HUES48 (cell line): ENCODE results near the gene RBM48.
"Not testable (repeated sequence)": the region's sequence is repeated elsewhere in the genome, so short reads cannot be mapped to it uniquely, and the experiment has no call there.

ENCODE experiments used
- H3K27ac ChIP-seq: one replicate; pipeline ENCODE4 v1.7.0; 2013; ENCODE audit warnings: low read depth, low read length, inconsistent platforms
- H3K27me3 ChIP-seq: 2 replicates; pipeline ENCODE4 v1.6.1; 2013; ENCODE audit warnings: mild to moderate bottlenecking, low read length; ENCODE audit not compliant: control insufficient read depth, insufficient read depth
- H3K36me3 ChIP-seq: 2 replicates; pipeline ENCODE4 v1.6.1; 2013; ENCODE audit warnings: low read length; ENCODE audit not compliant: control insufficient read depth, insufficient read depth
- H3K4me1 ChIP-seq: 2 replicates; pipeline ENCODE4 v1.6.1; 2013; ENCODE audit warnings: mild to moderate bottlenecking, low read length; ENCODE audit not compliant: control insufficient read depth, insufficient read depth
- H3K4me3 ChIP-seq: 2 replicates; pipeline ENCODE4 v1.5.1; 2013; ENCODE audit warnings: mild to moderate bottlenecking, low read depth, low read length
- H3K9ac ChIP-seq: 2 replicates; pipeline ENCODE4 v1.6.1; 2013; ENCODE audit warnings: mild to moderate bottlenecking, low read depth, low read length, moderate library complexity
- H3K9me3 ChIP-seq: 2 replicates; pipeline ENCODE4 v1.6.1; 2013; ENCODE audit warnings: low read length; ENCODE audit not compliant: control insufficient read depth, insufficient read depth

The RBM48 gene

DNA sequence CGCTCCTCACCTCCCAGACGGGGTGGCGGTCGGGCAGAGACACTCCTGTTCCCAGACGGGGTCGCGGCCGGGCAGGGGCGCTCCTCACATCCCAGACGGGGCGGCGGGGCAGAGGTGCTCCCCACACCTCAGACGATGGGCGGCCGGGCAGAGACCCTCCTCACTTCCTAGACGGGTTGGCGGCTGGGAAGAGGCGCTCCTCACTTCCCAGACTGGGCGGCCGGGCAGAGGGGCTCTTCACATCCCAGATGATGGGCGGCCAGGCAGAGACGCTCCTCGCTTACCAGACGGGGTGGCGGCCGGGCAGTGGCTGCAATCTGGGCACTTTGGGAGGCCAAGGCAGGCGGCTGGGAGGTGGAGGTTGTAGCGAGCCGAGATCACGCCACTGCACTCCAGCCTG is 16.5 kb downstream of the RBM48 start:
- H3K4me3 ChIP-seq, H3K9me3 ChIP-seq, H3K27me3 ChIP-seq, H3K36me3 ChIP-seq, H3K9ac ChIP-seq, H3K27ac ChIP-seq, H3K4me1 ChIP-seq: not testable (repeated sequence)

DNA sequence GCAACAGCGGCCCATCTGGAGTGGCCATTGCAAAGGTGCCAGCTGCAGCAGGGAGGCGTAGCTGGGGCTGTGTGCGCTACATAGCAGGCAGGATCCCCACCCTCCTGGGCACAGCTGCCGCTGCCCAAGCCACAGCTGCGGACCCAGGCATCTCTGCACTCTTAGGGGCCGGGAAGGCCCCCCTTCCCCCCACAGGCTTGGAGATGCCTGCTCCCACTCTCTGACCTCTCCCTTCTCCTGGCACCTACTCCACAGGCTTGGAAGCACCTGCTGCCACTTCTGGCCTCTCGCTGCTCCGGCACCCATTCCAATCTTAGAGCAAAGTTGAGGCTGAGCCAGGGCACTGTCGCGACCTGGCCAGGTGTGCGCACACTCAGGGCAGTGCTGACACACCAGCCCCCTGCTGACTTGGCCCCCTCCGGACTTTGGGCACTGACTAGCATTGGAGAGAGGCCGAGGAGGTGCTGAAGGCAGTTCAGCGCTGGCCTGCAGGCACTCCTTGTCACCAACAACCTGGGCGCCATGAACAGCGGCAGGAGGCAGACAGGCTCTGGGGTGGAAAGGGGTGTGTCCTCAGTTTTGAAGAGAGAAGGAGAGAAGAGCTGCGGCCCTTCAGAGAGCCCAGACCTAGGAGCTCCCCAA is 18.4 kb downstream of the RBM48 start:
- Histone ChIP-seq H3K4me1 (no peaks in the 10 kb centered on the region), H3K9ac (no peak overlapping the region), H3K27ac (no peak overlapping the region), H3K27me3 (no peaks in the 10 kb centered on the region), H3K9me3 (peaks cover 2% of the 10 kb centered on the region; the same call in 1 of the 2 replicates), H3K36me3 (no peaks in the 10 kb centered on the region), H3K4me3 (no peak overlapping the region)

- no peaks in the 10 kb centered on the region for H3K36me3 ChIP-seq
- no peaks in the 10 kb centered on the region for H3K4me1 ChIP-seq
- H3K9ac ChIP-seq = no peak overlapping the region
These were observed 19.0 kb downstream of the RBM48 start for GRCh38 chr7:92547579-92547978.

DNA sequence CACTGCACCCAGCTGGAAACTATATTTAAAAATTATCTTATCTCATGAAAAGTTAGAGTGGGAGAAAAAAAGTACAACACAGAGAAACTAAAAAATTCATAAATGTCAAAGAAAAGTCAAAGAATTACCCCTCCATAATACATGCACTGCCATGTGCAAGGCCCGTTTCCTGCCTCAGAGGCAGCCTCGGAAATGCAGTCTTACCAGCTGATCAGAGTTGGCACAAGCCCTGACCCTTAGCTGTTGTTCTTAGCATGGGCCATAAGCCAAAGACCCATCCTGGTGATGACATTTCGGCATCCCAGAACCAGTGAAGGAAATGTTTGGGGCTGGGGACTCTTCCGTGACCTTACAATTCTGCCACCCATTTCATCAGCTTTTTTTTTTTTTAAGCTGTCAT is 21.6 kb downstream of the RBM48 start:
- no peak overlapping the region for H3K9ac ChIP-seq
- H3K4me1 ChIP-seq = no peaks in the 10 kb centered on the region
- no peaks in the 10 kb centered on the region for H3K9me3 ChIP-seq
- H3K27ac ChIP-seq = no peak overlapping the region
- H3K36me3 ChIP-seq = no peaks in the 10 kb centered on the region
- no peak overlapping the region for H3K4me3 ChIP-seq
- H3K27me3 ChIP-seq = no peaks in the 10 kb centered on the region

More at GRCh38 chr7:92547579-92547978, 19.0 kb downstream of the RBM48 start:
- peaks cover 2% of the 10 kb centered on the region; the same call in 1 of the 2 replicates for H3K9me3 ChIP-seq
- H3K27me3 ChIP-seq = no peaks in the 10 kb centered on the region
- no peak overlapping the region for H3K27ac ChIP-seq
- H3K4me3 ChIP-seq = no peak overlapping the region

DNA sequence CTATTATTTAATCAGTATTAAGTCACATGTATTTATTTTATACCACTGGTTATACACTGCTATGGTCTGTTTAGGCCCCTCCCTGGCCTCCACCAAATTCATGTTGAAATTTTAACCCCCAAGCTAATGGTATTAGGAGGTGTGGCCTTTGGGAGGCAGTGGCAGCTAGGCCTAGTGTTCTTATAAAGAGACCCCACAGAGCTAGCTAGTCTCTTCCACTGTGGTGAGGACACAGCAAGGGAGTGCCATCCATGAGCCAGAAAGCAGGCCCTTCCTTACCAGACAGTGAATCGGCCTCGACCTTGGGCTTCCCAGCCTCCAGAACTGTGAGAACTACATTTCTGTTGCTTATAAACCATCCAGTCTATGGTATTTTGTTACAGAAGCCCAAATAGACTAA is 28.7 kb downstream of the RBM48 start:
- Histone ChIP-seq H3K27me3 (no peaks in the 10 kb centered on the region), H3K36me3 (peaks cover 18% of the 10 kb centered on the region), H3K4me3 (no peak overlapping the region), H3K27ac (no peak overlapping the region), H3K9me3 (no peaks in the 10 kb centered on the region), H3K9ac (no peak overlapping the region), H3K4me1 (no peaks in the 10 kb centered on the region)

- Histone ChIP-seq H3K4me1 (no peaks in the 10 kb centered on the region), H3K27ac (no peak overlapping the region), H3K4me3 (no peak overlapping the region), H3K9ac (no peak overlapping the region), H3K27me3 (no peaks in the 10 kb centered on the region), H3K9me3 (no peaks in the 10 kb centered on the region), H3K36me3 (peaks cover 24% of the 10 kb centered on the region)
These were observed 29.3 kb downstream of the RBM48 start for GRCh38 chr7:92557808-92558362.

DNA sequence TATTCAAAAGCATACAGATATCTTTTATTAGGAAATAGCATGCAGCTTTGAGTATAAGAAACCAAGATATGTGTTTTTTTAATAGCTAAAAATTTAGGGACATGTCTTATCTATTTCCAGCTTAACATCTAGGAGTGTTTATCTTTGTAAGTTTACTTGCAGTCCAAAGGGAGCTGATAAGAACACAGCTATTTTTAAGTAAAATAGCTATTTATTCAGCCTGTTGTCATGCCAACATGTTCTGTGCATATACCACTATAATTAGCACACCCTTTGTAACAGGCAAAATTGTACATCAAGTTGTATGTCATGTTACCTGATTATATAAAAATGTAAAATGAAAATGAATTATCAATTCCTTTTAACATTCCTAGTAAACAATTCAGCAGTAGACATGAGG is 32.0 kb downstream of the RBM48 start:
- no peaks in the 10 kb centered on the region for H3K4me1 ChIP-seq

GRCh38 chr7:92563345-92563744 is 34.8 kb downstream of the RBM48 start:
- Histone ChIP-seq H3K4me3 (no peak overlapping the region), H3K9ac (no peak overlapping the region), H3K36me3 (peaks cover 72% of the 10 kb centered on the region), H3K27ac (no peak overlapping the region), H3K9me3 (no peaks in the 10 kb centered on the region), H3K4me1 (no peaks in the 10 kb centered on the region), H3K27me3 (no peaks in the 10 kb centered on the region)

More for the DNA sequence above, 32.0 kb downstream of the RBM48 start:
- Histone ChIP-seq H3K36me3 (peaks cover 45% of the 10 kb centered on the region), H3K9ac (no peak overlapping the region), H3K27me3 (no peaks in the 10 kb centered on the region), H3K9me3 (no peaks in the 10 kb centered on the region), H3K4me3 (no peak overlapping the region), H3K27ac (no peak overlapping the region)

- no peaks in the 10 kb centered on the region for H3K9me3 ChIP-seq
- peaks cover 91% of the 10 kb centered on the region for H3K36me3 ChIP-seq
- H3K27ac ChIP-seq = no peak overlapping the region
- no peaks in the 10 kb centered on the region for H3K27me3 ChIP-seq
- no peak overlapping the region for H3K4me3 ChIP-seq
- no peak overlapping the region for H3K9ac ChIP-seq
- H3K4me1 ChIP-seq = no peaks in the 10 kb centered on the region
These were observed 38.9 kb downstream of the RBM48 start for GRCh38 chr7:92567460-92567859.

DNA sequence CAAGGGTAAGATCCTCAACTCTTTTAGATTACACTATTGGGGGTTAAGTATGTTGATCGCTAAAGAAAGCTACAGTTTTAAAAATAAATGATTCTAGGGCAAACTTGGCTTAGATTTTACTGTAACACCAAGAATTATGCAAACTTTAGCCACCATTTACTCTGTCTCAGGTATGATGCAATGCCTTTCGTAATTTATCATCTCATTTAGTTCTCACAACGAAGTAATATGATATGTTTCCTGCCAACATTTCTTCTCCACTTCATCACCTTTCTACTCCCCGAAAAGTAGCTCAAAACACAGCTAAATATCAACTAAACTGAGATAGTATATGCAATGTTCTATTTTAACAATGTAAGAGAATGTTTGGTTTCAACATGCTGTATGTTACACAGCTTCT is 40.5 kb downstream of the RBM48 start:
- H3K36me3 ChIP-seq = peaks cover 91% of the 10 kb centered on the region
- H3K27ac ChIP-seq = no peak overlapping the region
- H3K9me3 ChIP-seq = no peaks in the 10 kb centered on the region
- no peaks in the 10 kb centered on the region for H3K4me1 ChIP-seq
- no peaks in the 10 kb centered on the region for H3K27me3 ChIP-seq
- H3K4me3 ChIP-seq = no peak overlapping the region
- no peak overlapping the region for H3K9ac ChIP-seq

DNA sequence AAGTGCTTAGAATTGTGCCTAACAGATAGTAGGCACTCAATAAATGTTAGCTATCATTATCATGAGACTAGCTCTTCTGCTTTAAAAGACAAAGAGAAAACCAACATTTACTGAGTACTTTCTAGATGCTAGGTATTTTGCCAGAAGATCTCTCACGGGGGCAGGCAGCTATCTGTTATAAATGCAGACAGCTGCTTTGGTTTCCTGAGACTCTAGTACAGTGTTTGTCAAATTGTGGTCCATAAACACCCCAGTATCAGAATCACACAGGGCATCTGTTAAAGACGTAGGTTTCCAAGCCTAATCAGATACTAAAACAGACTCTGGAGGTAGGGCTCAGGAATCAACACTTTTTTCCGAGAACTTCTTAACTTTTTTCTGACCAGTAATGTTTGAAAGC is 47.7 kb downstream of the RBM48 start:
- Histone ChIP-seq H3K9ac (no peak overlapping the region), H3K4me1 (no peaks in the 10 kb centered on the region), H3K9me3 (no peaks in the 10 kb centered on the region), H3K4me3 (no peak overlapping the region), H3K27ac (no peak overlapping the region), H3K36me3 (peaks cover 96% of the 10 kb centered on the region), H3K27me3 (no peaks in the 10 kb centered on the region)
